Caco-2 (cell line): ENCODE measurements around the gene WASF3. TPM values are rescaled to one million over a fixed set of nuclear protein-coding genes. Genes with fewer than 3 reads are reported as not detected.
A peak's percentile ranks its signal among the peaks of the same experiment; 100 is the strongest.

Source experiments
- BruUV-seq: library from RNA; stranded (reverse); fragments of 400-500 nt; replicated peaks from 2 replicates; lab custom pipeline; 2021; lab: Mats Ljungman, UMichigan
- CTCF ChIA-PET: fragments of 300-600 bp; sonication (Branson Sonifier 250); formaldehyde crosslinking; loops from one replicate; lab custom pipeline; 2022; ENCODE audit warnings: antibody characterized with exemption; lab: Charles Lee
- POLR2A ChIA-PET: fragments of 300-600 bp; sonication (Branson Sonifier 250); formaldehyde crosslinking; loops from one replicate; lab custom pipeline; 2022; ENCODE audit warnings: antibody characterized with exemption; lab: Charles Lee
- DNase-seq, 2 experiments: peaks; one replicate each; pipeline versions ENCODE4 v3.0.0 to v3.0.0-alpha.2; 2020 to 2022
- H3K27me3 ChIP-seq: replicated peaks from 2 replicates; pipeline ENCODE4 v1.6.0; 2011; ENCODE audit warnings: low read length; ENCODE audit not compliant: control insufficient read depth, insufficient read depth
- H3K36me3 ChIP-seq: 2 replicates; pipeline ENCODE4 v1.5.1; 2011; ENCODE audit warnings: low read length; ENCODE audit not compliant: control insufficient read depth, insufficient read depth
- H3K4me1 ChIP-seq: fragments of 250-450 bp; sonication (Bioruptor Pico); 2 replicates; pipeline ENCODE4 v1.5.1; 2020; ENCODE audit warnings: mild to moderate bottlenecking
- H3K4me3 ChIP-seq: 2 replicates; pipeline ENCODE4 v1.5.1; 2011; ENCODE audit warnings: low read depth, mild to moderate bottlenecking, control low read depth, low read length
- H3K9me3 ChIP-seq: fragments of 250-450 bp; sonication (Bioruptor Pico); 2 replicates; pipeline ENCODE4 v1.5.1; 2020; ENCODE audit warnings: mild to moderate bottlenecking, moderate library complexity
- H3K27ac Mint-ChIP-seq: one replicate; pipeline ENCODE4 v1.8.0; 2022; ENCODE audit warnings: mixed read lengths; ENCODE audit not compliant: unreplicated experiment
- H3K27me3 Mint-ChIP-seq: one replicate; pipeline ENCODE4 v1.8.0; 2022; ENCODE audit warnings: mixed read lengths; ENCODE audit not compliant: insufficient read depth, unreplicated experiment
- H3K36me3 Mint-ChIP-seq: one replicate; pipeline ENCODE4 v1.8.0; 2022; ENCODE audit warnings: mild to moderate bottlenecking, mixed read lengths; ENCODE audit not compliant: insufficient read depth, unreplicated experiment
- H3K4me1 Mint-ChIP-seq: one replicate; pipeline ENCODE4 v1.8.0; 2022; ENCODE audit warnings: low read depth, mixed read lengths; ENCODE audit not compliant: unreplicated experiment
- H3K4me3 Mint-ChIP-seq: one replicate; pipeline ENCODE4 v1.8.0; 2022; ENCODE audit warnings: mild to moderate bottlenecking, moderate library complexity, mixed read lengths; ENCODE audit not compliant: unreplicated experiment
- H3K9me3 Mint-ChIP-seq: one replicate; pipeline ENCODE4 v1.8.0; 2022; ENCODE audit warnings: mixed read lengths; ENCODE audit not compliant: unreplicated experiment
- intact Hi-C: fragments of 100-400 bp; cut with micrococcal nuclease; formaldehyde crosslinking; loops from one replicate; pipeline ENCODE4 v1.10.0; 2022; ENCODE audit not compliant: unreplicated experiment
- total RNA-seq: library from RNA; stranded (reverse); gene quantifications from 2 replicates; pipeline ENCODE4 v1.2.3, GENCODE V29; 2022
- TF ChIP-seq, protein P1 (sequence below), 2 experiments: fragments of 200-600 bp in 1 of 2; IDR thresholded peaks; 1 replicate in 1 of 2; 2 replicates in 1 of 2; pipeline versions ENCODE4 v1.5.1 to v1.8.0; 2011 to 2022; ENCODE audit warnings: antibody characterized with exemption in 1 of 2, control low read depth in 1 of 2, inconsistent platforms in 1 of 2, low read depth in 1 of 2, low read length in 1 of 2, mild to moderate bottlenecking in 1 of 2, moderate library complexity in 1 of 2; ENCODE audit not compliant: insufficient read depth in 1 of 2, severe bottlenecking in 1 of 2, unreplicated experiment in 1 of 2

Gene WASF3
- total RNA-seq, 1 experiment from 2014 or later: not detected

DNA sequence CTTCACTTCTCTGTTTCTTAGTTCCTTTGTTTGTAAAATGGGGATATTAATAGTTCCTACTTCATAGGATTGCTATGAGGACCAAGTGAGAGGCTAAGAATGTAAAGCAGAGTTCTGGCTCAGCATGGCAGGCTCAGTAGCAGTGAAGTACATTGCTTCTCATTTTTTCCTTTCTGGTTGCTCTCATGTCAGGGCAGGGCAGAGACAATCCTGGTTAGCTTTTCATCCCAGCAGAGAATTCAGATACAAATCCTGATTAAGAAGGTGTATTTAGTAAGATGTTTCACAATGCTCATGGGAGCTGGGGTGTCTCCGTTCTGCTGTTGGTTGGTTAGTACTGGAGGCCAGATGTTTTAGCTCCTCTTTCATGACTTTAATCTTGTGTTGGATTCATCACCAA is 42.9 kb downstream of the WASF3 start:
- no peaks in the 10 kb centered on the region for H3K4me1 Mint-ChIP-seq
- DNase-seq: no peak
- H3K27me3 ChIP-seq: no peaks in the 10 kb centered on the region
- ChIA-PET POLR2A (no interaction called here), CTCF (no interaction called here)
- H3K27me3 Mint-ChIP-seq: peaks cover 29% of the 10 kb centered on the region
- peaks cover 10% of the 10 kb centered on the region for H3K9me3 Mint-ChIP-seq
- H3K4me1 ChIP-seq: no peaks in the 10 kb centered on the region
- H3K36me3 Mint-ChIP-seq: no peaks in the 10 kb centered on the region
- peaks cover 5% of the 10 kb centered on the region for H3K9me3 ChIP-seq
- H3K27ac Mint-ChIP-seq: no peak overlapping the region
- H3K36me3 ChIP-seq: no peaks in the 10 kb centered on the region
- intact Hi-C loops: loop anchor here (5.0 kb wide), 2 partner anchors 63 to 118 kb away; no protein-coding TSS in a partner anchor
- no TSS peak for BruUV-seq
- H3K4me3 Mint-ChIP-seq: no peak overlapping the region
- TF ChIP-seq, protein P1, sequence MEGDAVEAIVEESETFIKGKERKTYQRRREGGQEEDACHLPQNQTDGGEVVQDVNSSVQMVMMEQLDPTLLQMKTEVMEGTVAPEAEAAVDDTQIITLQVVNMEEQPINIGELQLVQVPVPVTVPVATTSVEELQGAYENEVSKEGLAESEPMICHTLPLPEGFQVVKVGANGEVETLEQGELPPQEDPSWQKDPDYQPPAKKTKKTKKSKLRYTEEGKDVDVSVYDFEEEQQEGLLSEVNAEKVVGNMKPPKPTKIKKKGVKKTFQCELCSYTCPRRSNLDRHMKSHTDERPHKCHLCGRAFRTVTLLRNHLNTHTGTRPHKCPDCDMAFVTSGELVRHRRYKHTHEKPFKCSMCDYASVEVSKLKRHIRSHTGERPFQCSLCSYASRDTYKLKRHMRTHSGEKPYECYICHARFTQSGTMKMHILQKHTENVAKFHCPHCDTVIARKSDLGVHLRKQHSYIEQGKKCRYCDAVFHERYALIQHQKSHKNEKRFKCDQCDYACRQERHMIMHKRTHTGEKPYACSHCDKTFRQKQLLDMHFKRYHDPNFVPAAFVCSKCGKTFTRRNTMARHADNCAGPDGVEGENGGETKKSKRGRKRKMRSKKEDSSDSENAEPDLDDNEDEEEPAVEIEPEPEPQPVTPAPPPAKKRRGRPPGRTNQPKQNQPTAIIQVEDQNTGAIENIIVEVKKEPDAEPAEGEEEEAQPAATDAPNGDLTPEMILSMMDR (IDR thresholded peaks at IDR 0.05; ENCODE audit: insufficient read depth in 1 of 2, low read depth in 1 of 2, low read length in 1 of 2, severe bottlenecking in 1 of 2, unreplicated experiment in 1 of 2): no peak
- no peak overlapping the region for H3K4me3 ChIP-seq

DNA sequence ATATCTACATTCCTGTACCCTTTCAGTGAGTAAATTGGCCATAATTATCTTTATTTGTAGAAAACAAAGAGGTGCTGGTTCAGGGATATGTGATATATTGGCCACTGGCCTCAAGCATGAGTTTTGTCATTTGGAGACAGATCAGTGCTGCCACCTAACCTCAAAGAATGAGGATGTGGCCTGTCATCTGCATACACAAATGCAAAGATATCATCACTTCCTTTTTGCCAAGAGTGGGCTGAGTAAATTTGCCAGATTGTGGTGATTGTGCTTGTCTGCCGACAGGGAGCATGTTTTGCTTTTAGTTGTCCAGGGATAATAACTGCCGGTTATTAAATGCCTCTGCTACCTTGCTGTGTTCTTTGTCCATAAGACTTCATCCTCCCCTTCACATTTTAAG is 44.2 kb downstream of the WASF3 start:
- ChIA-PET POLR2A (no interaction called here), CTCF (interaction anchor here (1.1 to 1.5 kb wide), 2 partner anchors 415 to 417 kb away, joined by 3 read pairs; no protein-coding TSS in a partner anchor)
- H3K4me3 ChIP-seq: no peak overlapping the region
- BruUV-seq: no TSS peak
- intact Hi-C loops: loop anchor here (5.0 kb wide), 2 partner anchors 64 to 119 kb away; no protein-coding TSS in a partner anchor
- Mint-ChIP-seq H3K27ac (no peak overlapping the region), H3K4me3 (no peak overlapping the region), H3K36me3 (no peaks in the 10 kb centered on the region), H3K9me3 (peaks cover 6% of the 10 kb centered on the region), H3K4me1 (no peaks in the 10 kb centered on the region), H3K27me3 (peaks cover 27% of the 10 kb centered on the region)
- no peaks in the 10 kb centered on the region for H3K36me3 ChIP-seq
- H3K4me1 ChIP-seq: no peaks in the 10 kb centered on the region
- DNase-seq: no peak
- TF ChIP-seq, protein P1 (IDR thresholded peaks at IDR 0.05; ENCODE audit: insufficient read depth in 1 of 2, low read depth in 1 of 2, low read length in 1 of 2, severe bottlenecking in 1 of 2, unreplicated experiment in 1 of 2): peak in 1 of 2 experiments; percentile 10
- no peaks in the 10 kb centered on the region for H3K27me3 ChIP-seq
- H3K9me3 ChIP-seq: peaks cover 2% of the 10 kb centered on the region

DNA sequence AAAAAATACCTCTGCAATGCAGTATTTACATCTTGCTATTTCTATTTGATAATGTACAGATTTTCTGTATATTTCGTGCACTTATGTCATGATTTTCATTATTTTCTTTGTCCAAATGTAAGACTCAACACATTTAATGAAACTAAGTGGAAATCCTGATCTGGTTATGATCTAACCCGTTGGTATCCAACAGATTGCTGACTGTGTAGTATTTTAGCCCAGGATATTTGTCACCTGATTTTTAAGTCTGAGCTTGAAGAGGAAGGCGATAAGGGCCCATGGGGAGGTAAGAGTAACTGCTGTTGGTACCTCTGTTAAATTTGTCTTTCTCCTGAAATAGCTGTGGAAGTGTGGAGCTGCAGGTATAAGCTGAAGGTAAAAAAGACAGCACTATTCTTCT is 45.3 kb downstream of the WASF3 start:
- Histone ChIP-seq H3K9me3 (no peaks in the 10 kb centered on the region), H3K36me3 (no peaks in the 10 kb centered on the region), H3K27me3 (no peaks in the 10 kb centered on the region), H3K4me1 (no peaks in the 10 kb centered on the region), H3K4me3 (no peak overlapping the region)
- ChIA-PET POLR2A (no interaction called here), CTCF (no interaction called here)
- H3K9me3 Mint-ChIP-seq: no peaks in the 10 kb centered on the region
- H3K4me1 Mint-ChIP-seq: no peaks in the 10 kb centered on the region
- H3K4me3 Mint-ChIP-seq: no peak overlapping the region
- TF ChIP-seq, protein P1 (IDR thresholded peaks at IDR 0.05; ENCODE audit: insufficient read depth in 1 of 2, low read depth in 1 of 2, low read length in 1 of 2, severe bottlenecking in 1 of 2, unreplicated experiment in 1 of 2): no peak
- intact Hi-C loops: loop anchor here (5.0 kb wide), 2 partner anchors 65 to 120 kb away; no protein-coding TSS in a partner anchor
- DNase-seq: no peak
- no peak overlapping the region for H3K27ac Mint-ChIP-seq
- BruUV-seq: no TSS peak
- H3K36me3 Mint-ChIP-seq: no peaks in the 10 kb centered on the region
- peaks cover 25% of the 10 kb centered on the region for H3K27me3 Mint-ChIP-seq
